Measurements from ENCODE around the gene PLA2R1. TPM values are rescaled to one million over a fixed set of nuclear protein-coding genes. Genes with fewer than 3 reads are reported as not detected.

PLA2R1 gene
- total and polyA plus RNA-seq, 2 of the 4 experiments (the other 2 are of a cell fraction), result 0.43 to 0.54 TPM

- ATAC-seq (ENCODE audit: low read depth), result no peak
- no peaks in the 10 kb centered on the region for H3K27me3 ChIP-seq (ENCODE audit: control insufficient read depth, insufficient read depth, low read length)
- H3K14ac ChIP-seq (replicated peaks; ENCODE audit: low read depth, low read length), result no peak overlapping the region
- no TSS peak for BruUV-seq (replicated peaks)
- no peak overlapping the region for H2BK120ac ChIP-seq (ENCODE audit: low read depth, low read length)
- H3K36me3 ChIP-seq (ENCODE audit: control insufficient read depth, insufficient read depth, low read length), result no peaks in the 10 kb centered on the region
- no CpG with 5 or more reads among the region's 1 CpG for WGBS, 2 experiments (ENCODE audit: extremely low coverage in 2 of 2, insufficient read length in 1 of 2)
- H3K4ac ChIP-seq (ENCODE audit: low read depth, low read length), result no peak overlapping the region
- no peak overlapping the region for H3K18ac ChIP-seq (ENCODE audit: low read depth, low read length)
- no peak overlapping the region for H2AFZ ChIP-seq (replicated peaks; ENCODE audit: low read length, poor library complexity)
- ChIA-PET CTCF (interaction anchor here (1.4 kb wide), 1 partner anchor 13 kb away, joined by 7 read pairs; no protein-coding TSS in a partner anchor), POLR2A (ENCODE audit: unreplicated experiment) (no interaction called here)
- H4K20me1 ChIP-seq (ENCODE audit: insufficient read depth, low read length), result no peaks in the 10 kb centered on the region
- H3K56ac ChIP-seq (ENCODE audit: extremely low read depth, insufficient read depth, low read length), result no peak overlapping the region
- H2BK5ac ChIP-seq (ENCODE audit: low read depth, low read length, poor library complexity, severe bottlenecking), result no peak overlapping the region
- H2BK15ac ChIP-seq (ENCODE audit: low read depth, low read length), result no peak overlapping the region
- no peak overlapping the region for H4K8ac ChIP-seq (ENCODE audit: low read depth in 2 of 2, low read length in 2 of 2)
- H3K27ac ChIP-seq (ENCODE audit: insufficient read depth, low read length), result no peak overlapping the region
- H2AK9ac ChIP-seq (replicated peaks; ENCODE audit: low read depth, low read length, poor library complexity), result no peak overlapping the region
- no peak for DNase-seq
- H3K4me3 ChIP-seq (ENCODE audit: insufficient read depth, low read depth, low read length), result no peak overlapping the region
- no peak overlapping the region for H3K23ac ChIP-seq (ENCODE audit: low read depth, low read length)
- no peak overlapping the region for H3K4me2 ChIP-seq (ENCODE audit: low read depth, low read length)
- H2AK5ac ChIP-seq (ENCODE audit: low read depth, low read length), result no peak overlapping the region
- H4K5ac ChIP-seq (ENCODE audit: low read depth, low read length), result no peak overlapping the region
- TF ChIP-seq RCOR1 (IDR thresholded peaks at IDR 0.05; ENCODE audit: insufficient replicate concordance, low read length) (no peak), USF2 (IDR thresholded peaks at IDR 0.05; ENCODE audit: low read depth, low read length) (no peak), MAFK (IDR thresholded peaks at IDR 0.05; ENCODE audit: low read depth, low read length) (no peak), RFX5 (IDR thresholded peaks at IDR 0.05; ENCODE audit: low read depth, low read length) (no peak), CTCF (conservative IDR thresholded peaks at IDR 0.05; ENCODE audit: low read depth, low read length) (no peak)
- no peak overlapping the region for H3K9ac ChIP-seq (ENCODE audit: low read depth, low read length)
- no peak overlapping the region for H4K91ac ChIP-seq (ENCODE audit: insufficient read depth, low read depth, low read length)
- intact Hi-C loops (cut with micrococcal nuclease) (no loop called here), dilution Hi-C loops (cut with HindIII; ENCODE audit: low sequenced_read_pairs, unreplicated experiment) (no loop called here), in situ Hi-C loops (cut with MboI; ENCODE audit: low sequenced_read_pairs) (no loop called here)
- no peaks in the 10 kb centered on the region; the same call in 1 of the 2 replicates for H3K9me3 ChIP-seq (ENCODE audit: control insufficient read depth, insufficient read depth, low read length)
- no peaks in the 10 kb centered on the region for H3K79me1 ChIP-seq (ENCODE audit: low read depth in 1 of 2, low read length in 2 of 2)
- H3K4me1 ChIP-seq (ENCODE audit: control insufficient read depth, insufficient read depth, low read length), result no peaks in the 10 kb centered on the region
- no peak overlapping the region for H2BK20ac ChIP-seq (ENCODE audit: low read depth, low read length)
- H3K9me1 ChIP-seq (ENCODE audit: insufficient read depth, low read length), result no peaks in the 10 kb centered on the region
These were observed 34.9 kb upstream of the PLA2R1 start for GRCh38 chr2:160097326-160097725.
